H1 (cell line): ENCODE results near the gene RHOG.

ENCODE experiments used
- CBX5 ChIP-seq: fragments of 300-800, 300-1000 bp; sonication (generic); IDR thresholded peaks from 2 replicates; pipeline ENCODE4 v1.7.1; 2016; ENCODE audit warnings: antibody characterized with exemption, low read length, low read depth
- CBX8 ChIP-seq: fragments of 300-800, 300-1000 bp; sonication (generic); IDR thresholded peaks from 2 replicates; pipeline ENCODE4 v1.7.1; 2016; ENCODE audit warnings: low read depth, low read length, borderline replicate concordance
- CEBPB ChIP-seq: IDR thresholded peaks from 2 replicates; pipeline ENCODE4 v1.6.1; 2012; ENCODE audit warnings: low read depth, low read length
- CHD2 ChIP-seq: IDR thresholded peaks from 2 replicates; pipeline ENCODE4 v1.6.1; 2012; ENCODE audit warnings: low read length, improper control_type of control experiment
- CTCF ChIP-seq, 3 experiments: IDR thresholded peaks; 1 replicate in 2 of 3; 2 replicates in 1 of 3; pipeline versions ENCODE4 v1.5.1 to v1.6.1; 2011; ENCODE audit warnings: low read length in 3 of 3, mild to moderate bottlenecking in 3 of 3, inconsistent platforms in 2 of 3, low read depth in 1 of 3, moderate library complexity in 1 of 3; ENCODE audit not compliant: insufficient read depth in 1 of 3; ENCODE audit errors: control extremely low read depth in 1 of 3
- EGR1 ChIP-seq: IDR thresholded peaks from 2 replicates; pipeline ENCODE4 v1.6.1; 2011; ENCODE audit warnings: low read depth, low read length, borderline replicate concordance
- HDAC2 ChIP-seq, 2 experiments: fragments of 300-600 bp in 1 of 2; sonication (generic) in 1 of 2; IDR thresholded peaks; 2 replicates each; pipeline ENCODE4 v1.6.1; 2011 to 2012; ENCODE audit warnings: low read depth in 2 of 2, low read length in 2 of 2, mild to moderate bottlenecking in 2 of 2, moderate library complexity in 2 of 2, borderline replicate concordance in 1 of 2, inconsistent platforms in 1 of 2
- JUND ChIP-seq: IDR thresholded peaks from 2 replicates; pipeline ENCODE4 v1.6.1; 2011; ENCODE audit warnings: mild to moderate bottlenecking, improper control_type of control experiment, low read length
- POLR2A ChIP-seq, 2 experiments: IDR thresholded peaks; 1 replicate in 1 of 2; 2 replicates in 1 of 2; pipeline ENCODE4 v1.6.1; 2011; ENCODE audit warnings: low read depth in 2 of 2, low read length in 2 of 2, mild to moderate bottlenecking in 2 of 2; ENCODE audit errors: control extremely low read depth in 1 of 2
- RXRA ChIP-seq: IDR thresholded peaks from 2 replicates; pipeline ENCODE4 v1.6.1; 2011; ENCODE audit warnings: low read depth, mild to moderate bottlenecking, low read length, moderate library complexity; ENCODE audit not compliant: insufficient read depth
- SIRT6 ChIP-seq: IDR thresholded peaks from one replicate; pipeline ENCODE4 v1.7.1; 2012; ENCODE audit warnings: low read length, inconsistent platforms
- USF2 ChIP-seq: IDR thresholded peaks from 2 replicates; pipeline ENCODE4 v1.6.1; 2011; ENCODE audit warnings: low read length, improper control_type of control experiment

- TF ChIP-seq CTCF (IDR thresholded peaks at IDR 0.05; ENCODE audit: control extremely low read depth in 1 of 3, insufficient read depth in 1 of 3, low read depth in 1 of 3, low read length in 3 of 3) = no peak
- TF ChIP-seq JUND = no peak
- TF ChIP-seq CEBPB = no peak
- TF ChIP-seq POLR2A (IDR thresholded peaks at IDR 0.05; ENCODE audit: control extremely low read depth in 1 of 2, low read depth in 2 of 2, low read length in 2 of 2) = no peak
- no peak for TF ChIP-seq EGR1
- TF ChIP-seq CBX8 = no peak
- TF ChIP-seq RXRA = no peak
- no peak for TF ChIP-seq CBX5
- TF ChIP-seq SIRT6 = no peak
- TF ChIP-seq CHD2 = no peak
- no peak for TF ChIP-seq HDAC2 (IDR thresholded peaks at IDR 0.05; ENCODE audit: borderline replicate concordance in 1 of 2, low read depth in 2 of 2, low read length in 2 of 2)
- no peak for TF ChIP-seq USF2
Observed at GRCh38 chr11:3796801-3797328, 43.9 kb downstream of the RHOG start.
